K562 (cell line): ENCODE data around the gene SCIN. TPM values are rescaled to one million over a fixed set of nuclear protein-coding genes. Genes with fewer than 3 reads are reported as not detected.

Experiments
- C11orf30 ChIP-seq: fragments of 450-650 bp; IDR thresholded peaks from 2 replicates; pipeline ENCODE4 v1.6.1; 2016; ENCODE audit warnings: low read depth, mild to moderate bottlenecking
- DPF2 ChIP-seq: fragments of 450-650 bp; IDR thresholded peaks from 2 replicates; pipeline ENCODE4 v1.6.1; 2016
- ELF2 ChIP-seq: fragments of 250-450 bp; sonication (Bioruptor Pico); IDR thresholded peaks from 2 replicates; pipeline ENCODE4 v1.5.0; 2021; ENCODE audit warnings: mild to moderate bottlenecking
- HNRNPL ChIP-seq: fragments of 200-400 bp; formaldehyde crosslinking; IDR thresholded peaks from 2 replicates; pipeline ENCODE4 v1.6.1; 2017; ENCODE audit warnings: low read depth, mild to moderate bottlenecking, low read length
- MCM7 ChIP-seq, 2 experiments: fragments of 450-650 bp; IDR thresholded peaks; 2 replicates each; pipeline ENCODE4 v1.6.1; 2016 to 2018
- MTA3 ChIP-seq: fragments of 450-650 bp; formaldehyde crosslinking; IDR thresholded peaks from 2 replicates; pipeline ENCODE4 v1.6.1; 2017; ENCODE audit warnings: mild to moderate bottlenecking, borderline replicate concordance
- NFATC3 ChIP-seq: fragments of 450-650 bp; IDR thresholded peaks from 2 replicates; pipeline ENCODE4 v1.6.1; 2017; ENCODE audit warnings: mild to moderate bottlenecking
- PTTG1 ChIP-seq: fragments of 450-650 bp; IDR thresholded peaks from 2 replicates; pipeline ENCODE4 v1.6.1; 2016; ENCODE audit warnings: low read depth, mild to moderate bottlenecking, missing genetic modification characterization, missing compliant biosample characterization
- RREB1 ChIP-seq: fragments of 250-450 bp; sonication (Bioruptor Pico); IDR thresholded peaks from 2 replicates; pipeline ENCODE4 v1.4.0; 2020
- SMAD4 ChIP-seq: fragments of 250-450 bp; sonication (Bioruptor Pico); conservative IDR thresholded peaks from 2 replicates; pipeline ENCODE4 v1.8.0; 2021; ENCODE audit warnings: inconsistent platforms, mild to moderate bottlenecking, moderate library complexity
- SMARCA4 ChIP-seq: fragments of 450-650 bp; IDR thresholded peaks from 2 replicates; pipeline ENCODE4 v1.6.1; 2016
- SRSF3 ChIP-seq: fragments of 200-400 bp; formaldehyde crosslinking; IDR thresholded peaks from 2 replicates; pipeline ENCODE4 v1.6.1; 2016; ENCODE audit warnings: mild to moderate bottlenecking, low read length, moderate library complexity; ENCODE audit not compliant: insufficient read depth
- STAG1 ChIP-seq: sonication (generic); formaldehyde crosslinking; IDR thresholded peaks from 2 replicates; pipeline ENCODE4 v1.5.0; 2020; ENCODE audit warnings: missing genetic modification reagents, borderline replicate concordance
- SUPT5H ChIP-seq: fragments of 450-650 bp; IDR thresholded peaks from 2 replicates; pipeline ENCODE4 v1.6.1; 2016
- TAF15 ChIP-seq: fragments of 200-400 bp; formaldehyde crosslinking; IDR thresholded peaks from 2 replicates; pipeline ENCODE4 v1.6.1; 2017; ENCODE audit warnings: mild to moderate bottlenecking, low read depth, low read length, moderate library complexity
- TAF9B ChIP-seq: fragments of 450-650 bp; IDR thresholded peaks from 2 replicates; pipeline ENCODE4 v1.6.1; 2018; ENCODE audit warnings: mild to moderate bottlenecking; ENCODE audit not compliant: partially characterized antibody
- TCF15 ChIP-seq: fragments of 250-450 bp; sonication (Bioruptor Pico); IDR thresholded peaks from 2 replicates; pipeline ENCODE4 v1.8.0; 2022; ENCODE audit warnings: moderate library complexity, mild to moderate bottlenecking, inconsistent platforms
- TRIM24 ChIP-seq, 2 experiments: fragments of 450-650 bp; IDR thresholded peaks; 2 replicates each; pipeline ENCODE4 v1.6.1; 2016
- ZBTB9 ChIP-seq: fragments of 450-650 bp; formaldehyde crosslinking; IDR thresholded peaks from 2 replicates; pipeline ENCODE4 v1.4.0; 2020; ENCODE audit warnings: mild to moderate bottlenecking, moderate library complexity
- ZEB2 ChIP-seq: fragments of 450-650 bp; IDR thresholded peaks from 2 replicates; pipeline ENCODE4 v1.6.1; 2016
- ZNF121 ChIP-seq: sonication (generic); formaldehyde crosslinking; conservative IDR thresholded peaks from 2 replicates; pipeline ENCODE4 v1.8.0; 2022; ENCODE audit warnings: missing genetic modification reagents
- ZNF212 ChIP-seq: fragments of 450-650 bp; formaldehyde crosslinking; IDR thresholded peaks from 2 replicates; pipeline ENCODE4 v1.4.0; 2020; ENCODE audit warnings: mild to moderate bottlenecking
- ZNF695 ChIP-seq: fragments of 450-650 bp; formaldehyde crosslinking; IDR thresholded peaks from 2 replicates; pipeline ENCODE4 v1.4.0; 2020; ENCODE audit warnings: mild to moderate bottlenecking, moderate library complexity
- polyA plus RNA-seq, 8 experiments: library from polyadenylated mRNA; depleted of rRNA in 4 of 8; stranded (reverse) in 5 of 8; unstranded in 3 of 8; fragments of >200 nt; fragmentation: Nextera tagmentation in 2 of 8; fragmentation: Illumina TruSeq in 1 of 8; extraction: Ambion mirVana in 2 of 8; extraction: Trizol in 1 of 8; gene quantifications; 2 replicates each; pipeline versions ENCODE4 v1.2.1 to v1.2.3, GENCODE V29; 2011 to 2014; ENCODE audit warnings: inconsistent platforms in 1 of 8, missing spikeins in 1 of 8
- total RNA-seq, 7 experiments: library from RNA; depleted of rRNA in 6 of 7; stranded (reverse); fragments of >200 nt in 6 of 7; fragmentation: Illumina TruSeq in 2 of 7; extraction: Trizol in 2 of 7; gene quantifications; 2 replicates each; pipeline versions ENCODE4 v1.2.1 to v1.2.3, GENCODE V29; 2011 to 2021; ENCODE audit warnings: low replicate concordance in 1 of 7

The SCIN gene
- total and polyA plus RNA-seq, 9 of the 15 experiments (the other 6 are each of a cell fraction or from before 2014, with no cell fraction given): 0.67 to 18.2 (median 10.6) TPM

- no peak for TF ChIP-seq ZNF121 (CRISPR knock-in tag)
- no peak for TF ChIP-seq MTA3
- TF ChIP-seq RREB1 (CRISPR knock-in tag): no peak
- no peak for TF ChIP-seq TAF15
- TF ChIP-seq ZNF212 (CRISPR knock-in tag): no peak
- no peak for TF ChIP-seq ZBTB9 (CRISPR knock-in tag)
- no peak for TF ChIP-seq SMARCA4
- TF ChIP-seq SMAD4 (CRISPR knock-in tag): 0 out of 2 replicates have a peak, but pooled peaks have one; percentile 22
- TF ChIP-seq MCM7 (IDR thresholded peaks at IDR 0.05): no peak
- no peak for TF ChIP-seq SRSF3
- TF ChIP-seq C11orf30: 0 out of 2 replicates have a peak, but pooled peaks have one; percentile 3
- peak; percentile 47 for TF ChIP-seq DPF2
- no peak for TF ChIP-seq STAG1
- TF ChIP-seq TAF9B: no peak
- no peak for TF ChIP-seq ZEB2
- no peak for TF ChIP-seq NFATC3
- TF ChIP-seq ELF2 (CRISPR knock-in tag): no peak
- TF ChIP-seq TCF15: no peak
- TF ChIP-seq SUPT5H: no peak
- no peak for TF ChIP-seq HNRNPL
- TF ChIP-seq TRIM24 (IDR thresholded peaks at IDR 0.05): 0 out of 4 replicates have a peak, but pooled peaks of 1 of the 2 experiments have one; percentile 29
- TF ChIP-seq ZNF695: no peak
- TF ChIP-seq PTTG1 (tag): no peak
Measured at GRCh38 chr7:12590559-12590958, 20.0 kb downstream of the SCIN start (continued).
